H9 (cell line): Measurements from ENCODE around the gene GPR183. TPM values are rescaled to one million over a fixed set of nuclear protein-coding genes. Genes with fewer than 3 reads are reported as not detected.

Source experiments
- DNase-seq: peaks from one replicate; pipeline ENCODE4 v3.0.0-alpha.2; 2017
- H2AFZ ChIP-seq: one replicate; pipeline ENCODE4 v1.6.1; 2013; ENCODE audit warnings: mild to moderate bottlenecking, low read length, control low read depth, moderate library complexity
- H2AK5ac ChIP-seq: 2 replicates; pipeline ENCODE4 v1.6.1; 2013; ENCODE audit warnings: low read length, control low read depth, mixed read lengths; ENCODE audit not compliant: insufficient read length
- H2BK120ac ChIP-seq: one replicate; pipeline ENCODE4 v1.6.1; 2013; ENCODE audit warnings: low read depth, mild to moderate bottlenecking, low read length, control low read depth, inconsistent platforms; ENCODE audit not compliant: poor library complexity, severe bottlenecking
- H2BK12ac ChIP-seq: 2 replicates; pipeline ENCODE4 v1.6.1; 2013; ENCODE audit warnings: low read length, control low read depth, mixed read lengths, low read depth; ENCODE audit not compliant: insufficient read length
- H2BK15ac ChIP-seq: 2 replicates; pipeline ENCODE4 v1.6.1; 2013; ENCODE audit warnings: low read depth, low read length, control low read depth
- H2BK20ac ChIP-seq: one replicate; pipeline ENCODE4 v1.6.1; 2013; ENCODE audit warnings: low read depth, mild to moderate bottlenecking, low read length, control low read depth, inconsistent platforms; ENCODE audit not compliant: poor library complexity, severe bottlenecking
- H2BK5ac ChIP-seq: 2 replicates; pipeline ENCODE4 v1.6.1; 2013; ENCODE audit warnings: low read length, control low read depth, mixed read lengths; ENCODE audit not compliant: insufficient read length
- H3K14ac ChIP-seq: 2 replicates; pipeline ENCODE4 v1.6.1; 2013; ENCODE audit warnings: low read length, control low read depth; ENCODE audit not compliant: insufficient read depth
- H3K18ac ChIP-seq: 2 replicates; pipeline ENCODE4 v1.6.1; 2013; ENCODE audit warnings: low read depth, mild to moderate bottlenecking, mixed read lengths, low read length, control low read depth; ENCODE audit not compliant: insufficient read length
- H3K23ac ChIP-seq: 2 replicates; pipeline ENCODE4 v1.6.1; 2013; ENCODE audit warnings: low read length, control low read depth, mixed read lengths, low read depth; ENCODE audit not compliant: insufficient read length
- H3K23me2 ChIP-seq: 2 replicates; pipeline ENCODE4 v1.6.1; 2013; ENCODE audit warnings: low read depth, mild to moderate bottlenecking, mixed read lengths, low read length, control low read depth; ENCODE audit not compliant: insufficient read length, poor library complexity, severe bottlenecking
- H3K27ac ChIP-seq: 2 replicates; pipeline ENCODE4 v1.5.1; 2013; ENCODE audit warnings: low read length, control low read depth, mixed read lengths, low read depth; ENCODE audit not compliant: insufficient read length
- H3K27me3 ChIP-seq: 2 replicates; pipeline ENCODE4 v1.6.1; 2013; ENCODE audit warnings: low read length, control low read depth, inconsistent platforms; ENCODE audit not compliant: insufficient read depth
- H3K4ac ChIP-seq: 2 replicates; pipeline ENCODE4 v1.6.1; 2013; ENCODE audit warnings: low read depth, mild to moderate bottlenecking, control low read depth, inconsistent platforms, low read length, moderate library complexity
- H3K4me1 ChIP-seq: 2 replicates; pipeline ENCODE4 v1.6.1; 2013; ENCODE audit warnings: low read length, control low read depth, inconsistent platforms; ENCODE audit not compliant: insufficient read depth
- H3K4me2 ChIP-seq: 2 replicates; pipeline ENCODE4 v1.6.1; 2013; ENCODE audit warnings: low read length, control low read depth, mixed read lengths; ENCODE audit not compliant: insufficient read length, insufficient read depth
- H3K56ac ChIP-seq: 2 replicates; pipeline ENCODE4 v1.6.1; 2013; ENCODE audit warnings: low read depth, mild to moderate bottlenecking, mixed read lengths, low read length, control low read depth; ENCODE audit not compliant: insufficient read length
- H3K79me1 ChIP-seq: 2 replicates; pipeline ENCODE4 v1.6.1; 2013; ENCODE audit warnings: low read depth, mild to moderate bottlenecking, moderate library complexity, low read length, control low read depth, inconsistent platforms; ENCODE audit not compliant: insufficient read depth, poor library complexity, severe bottlenecking
- H3K79me2 ChIP-seq: 2 replicates; pipeline ENCODE4 v1.6.1; 2013; ENCODE audit warnings: low read length, control low read depth, inconsistent platforms; ENCODE audit not compliant: insufficient read depth
- H3K9ac ChIP-seq: 2 replicates; pipeline ENCODE4 v1.6.1; 2013; ENCODE audit warnings: low read length, control low read depth, mixed read lengths; ENCODE audit not compliant: insufficient read length; ENCODE audit errors: extremely low read depth
- H3K9me3 ChIP-seq: one replicate; pipeline ENCODE4 v1.6.1; 2013; ENCODE audit warnings: low read depth, low read length, inconsistent platforms; ENCODE audit not compliant: control insufficient read depth
- H3T11ph ChIP-seq: one replicate; pipeline ENCODE4 v1.6.1; 2013; ENCODE audit warnings: mild to moderate bottlenecking, low read length, control low read depth, inconsistent platforms
- H4K20me1 ChIP-seq: one replicate; pipeline ENCODE4 v1.6.1; 2013; ENCODE audit not compliant: control insufficient read depth, insufficient read length, insufficient read depth
- H4K5ac ChIP-seq: 2 replicates; pipeline ENCODE4 v1.6.1; 2013; ENCODE audit warnings: low read depth, mild to moderate bottlenecking, mixed read lengths, low read length, control low read depth; ENCODE audit not compliant: insufficient read length
- H4K8ac ChIP-seq: replicated peaks from 2 replicates; pipeline ENCODE4 v1.6.1; 2013; ENCODE audit warnings: low read length, control low read depth, mixed read lengths, low read depth; ENCODE audit not compliant: insufficient read length
- H4K91ac ChIP-seq: 2 replicates; pipeline ENCODE4 v1.6.1; 2013; ENCODE audit warnings: low read depth, mild to moderate bottlenecking, moderate library complexity, mixed read lengths, low read length, control low read depth; ENCODE audit not compliant: insufficient read length
- H3K27ac Mint-ChIP-seq, 3 experiments: 2 replicates in 2 of 3; 3 replicates in 1 of 3; pipeline ENCODE4 v1.8.0; 2020 to 2021; ENCODE audit warnings: mixed read lengths in 3 of 3, mild to moderate bottlenecking in 1 of 3, moderate library complexity in 1 of 3
- H3K27me3 Mint-ChIP-seq: 2 replicates; pipeline ENCODE4 v1.8.0; 2021; ENCODE audit warnings: low read depth, mild to moderate bottlenecking, moderate library complexity, mixed read lengths
- H3K36me3 Mint-ChIP-seq, 3 experiments: 2 replicates in 2 of 3; 3 replicates in 1 of 3; pipeline ENCODE4 v1.8.0; 2020 to 2021; ENCODE audit warnings: low read depth in 3 of 3, mixed read lengths in 3 of 3; ENCODE audit not compliant: insufficient read depth in 1 of 3
- H3K4me1 Mint-ChIP-seq, 2 experiments: 2 replicates each; pipeline ENCODE4 v1.8.0; 2020; ENCODE audit warnings: mixed read lengths in 2 of 2
- H3K4me3 Mint-ChIP-seq, 2 experiments: 2 replicates in 1 of 2; 3 replicates in 1 of 2; pipeline ENCODE4 v1.8.0; 2020 to 2021; ENCODE audit warnings: mild to moderate bottlenecking in 2 of 2, mixed read lengths in 2 of 2, moderate library complexity in 1 of 2
- H3K9me3 Mint-ChIP-seq, 2 experiments: 2 replicates in 1 of 2; 3 replicates in 1 of 2; pipeline ENCODE4 v1.8.0; 2020; ENCODE audit warnings: mild to moderate bottlenecking in 2 of 2, mixed read lengths in 2 of 2, moderate library complexity in 1 of 2
- WGBS: extraction: QIAGEN DNeasy Blood & Tissue Kit; methylation state at CpG from one replicate; pipeline ENCODE4 v1.1.7; 2013; ENCODE audit warnings: missing lambda C conversion rate, low lambda C conversion rate, mixed read lengths; ENCODE audit not compliant: insufficient read length; ENCODE audit errors: extremely low coverage; 5-methylcytosine and 5-hydroxymethylcytosine counted together
- total RNA-seq: library from RNA; stranded (reverse); gene quantifications from 2 replicates; pipeline ENCODE4 v1.2.1, GENCODE V29; 2021
- TF ChIP-seq, protein P1 (sequence below): fragments of 200-600 bp; sonication (generic); conservative IDR thresholded peaks from 3 replicates; pipeline ENCODE4 v1.8.0; 2021; ENCODE audit warnings: antibody characterized with exemption, mild to moderate bottlenecking

The GPR183 gene
- total RNA-seq, 1 experiment from 2014 or later: not detected

DNA sequence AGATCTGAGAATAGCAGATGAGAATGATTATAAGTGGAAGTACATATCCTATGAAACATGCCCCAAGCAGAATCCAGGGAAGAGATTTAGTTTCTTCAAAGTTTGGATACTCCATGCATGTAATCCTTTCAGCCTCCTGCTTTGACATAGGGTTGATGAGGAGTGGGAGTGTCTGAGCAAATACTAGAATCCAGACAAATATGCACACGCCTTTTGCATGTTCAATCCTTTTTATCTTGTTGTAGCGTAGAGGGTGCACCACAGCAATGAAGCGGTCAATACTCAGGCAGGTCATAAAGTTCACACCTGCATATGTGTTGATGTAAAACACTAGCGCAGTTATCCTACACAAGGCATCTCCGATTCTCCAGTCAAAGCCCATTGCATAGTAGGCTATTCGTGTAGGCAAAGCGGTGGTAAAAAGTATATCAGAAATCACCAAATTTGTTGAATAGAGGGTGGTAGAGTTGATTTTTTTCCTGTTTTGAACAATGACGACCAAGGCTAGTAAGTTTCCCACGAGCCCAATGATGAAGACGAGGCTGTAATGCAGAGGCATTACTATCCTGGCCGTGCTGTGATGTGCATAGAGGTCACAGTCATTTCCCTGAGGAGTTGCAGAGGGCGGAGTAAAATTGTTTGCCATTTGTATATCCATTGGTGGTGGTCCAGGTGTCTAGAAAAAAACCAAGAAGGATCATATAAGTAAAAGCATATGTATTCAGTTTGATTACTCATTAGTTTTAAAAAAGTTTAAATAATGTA is 11.5 kb downstream of the GPR183 start:
- Histone ChIP-seq H3K56ac (no peak overlapping the region), H2BK12ac (no peak overlapping the region), H3K4me2 (no peak overlapping the region), H3K79me2 (no peaks in the 10 kb centered on the region), H2AFZ (no peak overlapping the region), H3T11ph (no peak overlapping the region), H3K27me3 (no peaks in the 10 kb centered on the region), H3K4me1 (no peaks in the 10 kb centered on the region), H2BK15ac (no peak overlapping the region), H2BK120ac (no peak overlapping the region), H3K23ac (no peak overlapping the region), H3K14ac (no peak overlapping the region), H3K79me1 (no peaks in the 10 kb centered on the region), H3K9ac (no peak overlapping the region), H4K91ac (no peak overlapping the region), H3K9me3 (no peaks in the 10 kb centered on the region), H3K23me2 (no peaks in the 10 kb centered on the region), H2AK5ac (no peak overlapping the region), H3K4ac (no peak overlapping the region), H3K18ac (no peak overlapping the region), H2BK20ac (no peak overlapping the region), H4K5ac (no peak overlapping the region), H4K8ac (no peak overlapping the region), H4K20me1 (no peaks in the 10 kb centered on the region), H3K27ac (no peak overlapping the region), H2BK5ac (no peak overlapping the region)
- no peaks in the 10 kb centered on the region for H3K36me3 Mint-ChIP-seq
- H3K4me3 Mint-ChIP-seq: no peak overlapping the region
- DNase-seq: no peak
- no peaks in the 10 kb centered on the region for H3K9me3 Mint-ChIP-seq
- peaks cover 3 to 5% of the 10 kb centered on the region in 2 experiments; a peak in 2 of 4 replicates for H3K4me1 Mint-ChIP-seq
- WGBS: no CpG with 5 or more reads among the region's 12 CpGs
- no peak overlapping the region; a peak in 1 of 7 replicates for H3K27ac Mint-ChIP-seq
- TF ChIP-seq, protein P1, sequence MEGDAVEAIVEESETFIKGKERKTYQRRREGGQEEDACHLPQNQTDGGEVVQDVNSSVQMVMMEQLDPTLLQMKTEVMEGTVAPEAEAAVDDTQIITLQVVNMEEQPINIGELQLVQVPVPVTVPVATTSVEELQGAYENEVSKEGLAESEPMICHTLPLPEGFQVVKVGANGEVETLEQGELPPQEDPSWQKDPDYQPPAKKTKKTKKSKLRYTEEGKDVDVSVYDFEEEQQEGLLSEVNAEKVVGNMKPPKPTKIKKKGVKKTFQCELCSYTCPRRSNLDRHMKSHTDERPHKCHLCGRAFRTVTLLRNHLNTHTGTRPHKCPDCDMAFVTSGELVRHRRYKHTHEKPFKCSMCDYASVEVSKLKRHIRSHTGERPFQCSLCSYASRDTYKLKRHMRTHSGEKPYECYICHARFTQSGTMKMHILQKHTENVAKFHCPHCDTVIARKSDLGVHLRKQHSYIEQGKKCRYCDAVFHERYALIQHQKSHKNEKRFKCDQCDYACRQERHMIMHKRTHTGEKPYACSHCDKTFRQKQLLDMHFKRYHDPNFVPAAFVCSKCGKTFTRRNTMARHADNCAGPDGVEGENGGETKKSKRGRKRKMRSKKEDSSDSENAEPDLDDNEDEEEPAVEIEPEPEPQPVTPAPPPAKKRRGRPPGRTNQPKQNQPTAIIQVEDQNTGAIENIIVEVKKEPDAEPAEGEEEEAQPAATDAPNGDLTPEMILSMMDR: no peak
- H3K27me3 Mint-ChIP-seq: no peaks in the 10 kb centered on the region; the same call in 1 of the 2 replicates
